MM.1S (cell line): ENCODE measurements around the gene HTR2C.

ENCODE experiments used
- CTCF ChIP-seq: fragments of 300-600 bp; sonication (generic); IDR thresholded peaks from 2 replicates; pipeline ENCODE4 v1.5.1; 2016; ENCODE audit warnings: antibody characterized with exemption, low read length, mixed read lengths
- EZH2 ChIP-seq: fragments of 300-600 bp; sonication (generic); optimal IDR thresholded peaks from 2 replicates; pipeline ENCODE3; 2017; ENCODE audit warnings: low read depth, mild to moderate bottlenecking, antibody characterized with exemption, low read length, mixed read lengths
- EZH2phosphoT487 ChIP-seq: fragments of 300-600 bp; sonication (generic); IDR thresholded peaks from 2 replicates; pipeline ENCODE4 v1.6.1; 2018; ENCODE audit warnings: antibody characterized with exemption, low read length

- TF ChIP-seq CTCF (peak; percentile 37), EZH2 (no peak), EZH2phosphoT487 (no peak)
Measured at GRCh38 chrX:114619874-114620273, 36.0 kb downstream of the HTR2C start.
